DND-41 (cell line): ENCODE data around the gene SPEM2.

Experiments used
- EZH2 ChIP-seq: IDR thresholded peaks from 3 replicates; pipeline ENCODE4 v1.6.1; 2012; ENCODE audit warnings: borderline replicate concordance, low read depth, mild to moderate bottlenecking, moderate library complexity, low read length, inconsistent platforms; ENCODE audit not compliant: severe bottlenecking
- TF ChIP-seq, protein P1 (sequence below): IDR thresholded peaks from 2 replicates; pipeline ENCODE4 v1.5.1; 2012; ENCODE audit warnings: borderline replicate concordance, low read length, moderate library complexity, mild to moderate bottlenecking; ENCODE audit not compliant: poor library complexity, severe bottlenecking; ENCODE audit errors: extremely low read depth

DNA sequence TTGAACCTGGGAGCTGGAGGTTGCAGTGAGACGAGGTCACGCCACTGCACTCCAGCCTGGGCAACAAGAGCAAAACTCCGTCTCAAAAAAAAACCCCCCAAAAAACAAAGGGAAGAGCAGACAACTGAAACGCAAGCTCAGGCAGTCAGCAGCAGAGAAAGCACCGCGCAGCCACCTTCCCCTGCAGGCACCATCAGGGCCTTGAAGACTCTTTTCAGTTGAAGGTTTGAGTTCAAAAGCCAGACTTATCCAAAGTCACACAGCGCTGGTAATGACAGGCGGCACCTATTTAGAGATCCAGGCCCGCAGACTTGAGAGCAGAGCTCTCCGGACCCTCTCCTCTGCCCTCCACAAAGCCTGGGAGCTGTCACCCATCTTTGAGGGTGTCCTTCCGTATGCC is 42.9 kb downstream of the SPEM2 start:
- TF ChIP-seq, protein P1, sequence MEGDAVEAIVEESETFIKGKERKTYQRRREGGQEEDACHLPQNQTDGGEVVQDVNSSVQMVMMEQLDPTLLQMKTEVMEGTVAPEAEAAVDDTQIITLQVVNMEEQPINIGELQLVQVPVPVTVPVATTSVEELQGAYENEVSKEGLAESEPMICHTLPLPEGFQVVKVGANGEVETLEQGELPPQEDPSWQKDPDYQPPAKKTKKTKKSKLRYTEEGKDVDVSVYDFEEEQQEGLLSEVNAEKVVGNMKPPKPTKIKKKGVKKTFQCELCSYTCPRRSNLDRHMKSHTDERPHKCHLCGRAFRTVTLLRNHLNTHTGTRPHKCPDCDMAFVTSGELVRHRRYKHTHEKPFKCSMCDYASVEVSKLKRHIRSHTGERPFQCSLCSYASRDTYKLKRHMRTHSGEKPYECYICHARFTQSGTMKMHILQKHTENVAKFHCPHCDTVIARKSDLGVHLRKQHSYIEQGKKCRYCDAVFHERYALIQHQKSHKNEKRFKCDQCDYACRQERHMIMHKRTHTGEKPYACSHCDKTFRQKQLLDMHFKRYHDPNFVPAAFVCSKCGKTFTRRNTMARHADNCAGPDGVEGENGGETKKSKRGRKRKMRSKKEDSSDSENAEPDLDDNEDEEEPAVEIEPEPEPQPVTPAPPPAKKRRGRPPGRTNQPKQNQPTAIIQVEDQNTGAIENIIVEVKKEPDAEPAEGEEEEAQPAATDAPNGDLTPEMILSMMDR: no peak
- TF ChIP-seq EZH2: no peak
